H1 (cell line): Measurements from ENCODE around the gene HOXB13. TPM values are rescaled to one million over a fixed set of nuclear protein-coding genes. Genes with fewer than 3 reads are reported as not detected.

ENCODE experiments used
- RBBP5 ChIP-seq: IDR thresholded peaks from 2 replicates; pipeline ENCODE4 v1.7.1; 2012; ENCODE audit warnings: low read depth, mild to moderate bottlenecking, inconsistent platforms, low read length, moderate library complexity, borderline replicate concordance
- polyA plus RNA-seq, 7 experiments: library from polyadenylated mRNA; depleted of rRNA in 3 of 7; stranded (reverse) in 5 of 7; unstranded in 2 of 7; fragments of >200 nt in 5 of 7; fragments of 200-250 nt in 2 of 7; gene quantifications; 1 replicate in 5 of 7; 2 replicates in 1 of 7; 4 replicates in 1 of 7; pipeline versions ENCODE4 v1.2.1 to v1.2.3, GENCODE V29; 2011 to 2013; ENCODE audit warnings: missing spikeins in 2 of 7, mixed read lengths in 2 of 7
- total RNA-seq: library from RNA; stranded (reverse); fragmentation: NEBNext Ultra II Directional; extraction: Animal tissue kit (Norgen Biotek cat#: 25700); gene quantifications from 2 replicates; pipeline ENCODE4 v1.2.1, GENCODE V29; 2021

The HOXB13 gene
- total and polyA plus RNA-seq, 2 of the 8 experiments (the other 6 are each of a cell fraction or from before 2014, with no cell fraction given): not detected

GRCh38 chr17:48759288-48759687 is 30.7 kb upstream of the HOXB13 start (continued):
- TF ChIP-seq RBBP5: no peak
